Kidney capillary endothelial cell (primary cell): ENCODE measurements around the gene AP1S1.
A peak's percentile ranks its signal among the peaks of the same experiment; 100 is the strongest.

ENCODE experiments used
- DNase-seq: peaks from one replicate; pipeline ENCODE4 v3.0.0-alpha.2; 2018; ENCODE audit warnings: low spot score

AP1S1 gene

GRCh38 chr7:101159696-101160674 is 5.7 kb downstream of the AP1S1 start:
- DNase-seq = no peak

- no peak for DNase-seq
Observed at GRCh38 chr7:101160910-101161309, 6.6 kb downstream of the AP1S1 start.

- DNase-seq = no peak
Observed at GRCh38 chr7:101161692-101162471, 7.6 kb downstream of the AP1S1 start.

GRCh38 chr7:101162551-101163278 is 8.4 kb downstream of the AP1S1 start:
- no peak for DNase-seq

GRCh38 chr7:101163279-101164070 is 9.2 kb downstream of the AP1S1 start:
- no peak for DNase-seq

- DNase-seq = no peak
Observed at GRCh38 chr7:101164071-101164840, 10.0 kb downstream of the AP1S1 start.

GRCh38 chr7:101165075-101165957 is 11.0 kb downstream of the AP1S1 start, which contains the start of gene VGF:
TSS of gene VGF (minus strand) at chr7:101165569. CDS start at chr7:101164843, 726 bp downstream.
- peak; percentile 92 for DNase-seq

GRCh38 chr7:101165958-101166647 is 11.8 kb downstream of the AP1S1 start:
- DNase-seq = no peak

GRCh38 chr7:101166648-101166908 is 12.3 kb downstream of the AP1S1 start:
- DNase-seq = no peak

GRCh38 chr7:101166909-101167644 is 12.8 kb downstream of the AP1S1 start:
- DNase-seq = no peak

- no peak for DNase-seq
Observed at GRCh38 chr7:101167645-101168411, 13.6 kb downstream of the AP1S1 start.

GRCh38 chr7:101168412-101169049 is 14.3 kb downstream of the AP1S1 start:
- no peak for DNase-seq

- no peak for DNase-seq
Observed at GRCh38 chr7:101169110-101169837, 15.0 kb downstream of the AP1S1 start.

- peak; percentile 64 for DNase-seq
Observed at GRCh38 chr7:101169838-101170551, 15.7 kb downstream of the AP1S1 start.

GRCh38 chr7:101170617-101171441 is 16.6 kb downstream of the AP1S1 start:
- no peak for DNase-seq
